Osteoblast (primary cell): ENCODE data around the gene FAT1. TPM values are rescaled to one million over a fixed set of nuclear protein-coding genes. Genes with fewer than 3 reads are reported as not detected.

Source experiments
- DNase-seq: peaks from one replicate; pipeline ENCODE4 v3.0.0; 2011; ENCODE audit warnings: low spot score, mixed read lengths; ENCODE audit not compliant: insufficient read length; ENCODE audit errors: missing footprints
- H2AFZ ChIP-seq: 2 replicates; pipeline ENCODE4 v1.6.0; 2011; ENCODE audit warnings: mild to moderate bottlenecking, low read length
- H3K27ac ChIP-seq: 2 replicates; pipeline ENCODE4 v1.5.1; 2011; ENCODE audit warnings: mild to moderate bottlenecking, low read depth, low read length, moderate library complexity
- H3K27me3 ChIP-seq: 2 replicates; pipeline ENCODE4 v1.6.0; 2012; ENCODE audit warnings: mild to moderate bottlenecking, control low read depth, inconsistent platforms, low read length, moderate library complexity; ENCODE audit not compliant: insufficient read depth
- H3K36me3 ChIP-seq: 2 replicates; pipeline ENCODE4 v1.5.1; 2011; ENCODE audit warnings: mild to moderate bottlenecking, low read length, control low read depth, moderate library complexity; ENCODE audit not compliant: insufficient read depth
- H3K4me1 ChIP-seq: 2 replicates; pipeline ENCODE4 v1.5.1; 2011; ENCODE audit warnings: mild to moderate bottlenecking, low read length, control low read depth, moderate library complexity; ENCODE audit not compliant: insufficient read depth
- H3K4me2 ChIP-seq: 2 replicates; pipeline ENCODE4 v1.6.0; 2011; ENCODE audit warnings: mild to moderate bottlenecking, low read length; ENCODE audit not compliant: insufficient read depth
- H3K4me3 ChIP-seq: fragments of 200-600 bp; sonication (generic); 3 replicates; pipeline ENCODE4 v1.5.1; 2012; ENCODE audit warnings: mild to moderate bottlenecking, low read length, inconsistent platforms; ENCODE audit not compliant: insufficient read depth
- H3K79me2 ChIP-seq: 2 replicates; pipeline ENCODE4 v1.6.0; 2012; ENCODE audit warnings: mild to moderate bottlenecking, low read length, control low read depth, inconsistent platforms; ENCODE audit not compliant: insufficient read depth
- H3K9me3 ChIP-seq: 2 replicates; pipeline ENCODE4 v1.5.1; 2011; ENCODE audit warnings: low read depth, low read length, control low read depth
- H4K20me1 ChIP-seq: 2 replicates; pipeline ENCODE4 v1.6.0; 2012; ENCODE audit warnings: mild to moderate bottlenecking, low read length, control low read depth; ENCODE audit not compliant: insufficient read depth
- total RNA-seq: library from RNA; depleted of rRNA; stranded (reverse); fragments of >200 nt; gene quantifications from 2 replicates; pipeline ENCODE4 v1.2.3, GENCODE V29; 2012
- TF ChIP-seq, protein P1 (sequence below): IDR thresholded peaks from 2 replicates; pipeline ENCODE4 v1.5.1; 2011; ENCODE audit warnings: mild to moderate bottlenecking, low read depth, low read length, moderate library complexity; ENCODE audit errors: extremely low read depth

The FAT1 gene
- total RNA-seq, 1 donor, result 522 TPM

DNA sequence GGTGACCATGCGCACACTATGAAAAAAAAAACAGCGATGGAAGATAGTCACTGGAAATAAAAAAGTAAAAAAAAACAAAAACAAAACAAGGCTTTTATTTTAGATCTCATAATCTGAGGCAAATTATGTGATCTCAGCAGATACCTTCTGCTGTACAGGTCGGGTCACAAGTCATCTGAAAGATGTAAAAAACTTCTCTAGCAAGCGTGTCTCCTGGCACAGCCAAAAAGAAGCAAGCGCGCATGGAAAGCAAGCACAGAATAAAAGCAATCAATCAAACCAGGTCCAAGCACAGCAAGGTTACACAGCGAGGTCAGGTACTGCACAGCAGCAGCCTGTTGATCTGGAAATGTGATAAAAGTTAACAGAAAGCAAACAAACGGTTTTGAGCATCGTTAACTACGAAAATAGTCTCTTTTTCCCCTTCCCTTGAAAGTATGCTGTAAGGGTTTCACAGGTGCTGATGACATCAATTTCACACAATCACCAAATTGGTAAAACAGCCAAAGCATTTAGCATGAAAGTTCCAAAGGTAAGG is 89.0 kb downstream of the FAT1 start:
- peaks cover 87% of the 10 kb centered on the region for H3K36me3 ChIP-seq
- no peaks in the 10 kb centered on the region for H3K4me1 ChIP-seq
- H3K4me3 ChIP-seq, result no peak overlapping the region

DNA sequence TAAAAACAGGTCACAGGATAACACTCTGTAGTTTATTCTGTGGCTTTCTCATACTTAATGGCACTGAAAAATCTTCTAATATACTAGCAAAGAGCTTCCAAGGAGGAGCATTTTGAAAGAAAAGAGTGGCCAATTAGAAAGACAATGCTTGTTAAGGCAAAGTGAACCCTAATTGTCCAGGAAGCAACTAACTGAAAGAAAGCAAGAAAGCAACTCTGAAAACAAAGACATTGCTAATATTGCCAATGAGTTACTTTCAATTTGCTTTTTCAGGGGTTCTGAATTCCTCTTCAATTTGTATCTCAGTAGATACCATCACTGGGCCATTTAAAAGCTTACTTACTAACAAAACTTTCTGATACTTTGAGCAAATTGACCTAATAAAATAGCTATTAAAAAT is 89.8 kb downstream of the FAT1 start:
- no peak overlapping the region for H3K27ac ChIP-seq
- no peak for DNase-seq
- no peaks in the 10 kb centered on the region for H4K20me1 ChIP-seq
- H3K9me3 ChIP-seq, result no peaks in the 10 kb centered on the region
- no peaks in the 10 kb centered on the region for H3K27me3 ChIP-seq
- TF ChIP-seq, protein P1, sequence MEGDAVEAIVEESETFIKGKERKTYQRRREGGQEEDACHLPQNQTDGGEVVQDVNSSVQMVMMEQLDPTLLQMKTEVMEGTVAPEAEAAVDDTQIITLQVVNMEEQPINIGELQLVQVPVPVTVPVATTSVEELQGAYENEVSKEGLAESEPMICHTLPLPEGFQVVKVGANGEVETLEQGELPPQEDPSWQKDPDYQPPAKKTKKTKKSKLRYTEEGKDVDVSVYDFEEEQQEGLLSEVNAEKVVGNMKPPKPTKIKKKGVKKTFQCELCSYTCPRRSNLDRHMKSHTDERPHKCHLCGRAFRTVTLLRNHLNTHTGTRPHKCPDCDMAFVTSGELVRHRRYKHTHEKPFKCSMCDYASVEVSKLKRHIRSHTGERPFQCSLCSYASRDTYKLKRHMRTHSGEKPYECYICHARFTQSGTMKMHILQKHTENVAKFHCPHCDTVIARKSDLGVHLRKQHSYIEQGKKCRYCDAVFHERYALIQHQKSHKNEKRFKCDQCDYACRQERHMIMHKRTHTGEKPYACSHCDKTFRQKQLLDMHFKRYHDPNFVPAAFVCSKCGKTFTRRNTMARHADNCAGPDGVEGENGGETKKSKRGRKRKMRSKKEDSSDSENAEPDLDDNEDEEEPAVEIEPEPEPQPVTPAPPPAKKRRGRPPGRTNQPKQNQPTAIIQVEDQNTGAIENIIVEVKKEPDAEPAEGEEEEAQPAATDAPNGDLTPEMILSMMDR, result no peak
- H3K4me3 ChIP-seq, result no peak overlapping the region
- H3K79me2 ChIP-seq, result peaks cover 19% of the 10 kb centered on the region
- H3K36me3 ChIP-seq, result peaks cover 85% of the 10 kb centered on the region
- no peak overlapping the region for H2AFZ ChIP-seq
- no peak overlapping the region for H3K4me2 ChIP-seq
- H3K4me1 ChIP-seq, result no peaks in the 10 kb centered on the region

More for the DNA sequence above, 89.0 kb downstream of the FAT1 start:
- no peaks in the 10 kb centered on the region for H3K9me3 ChIP-seq
- H4K20me1 ChIP-seq, result no peaks in the 10 kb centered on the region
- H2AFZ ChIP-seq, result no peak overlapping the region
- DNase-seq, result no peak
- H3K79me2 ChIP-seq, result peaks cover 25% of the 10 kb centered on the region
- TF ChIP-seq, protein P1, result no peak
- H3K27me3 ChIP-seq, result no peaks in the 10 kb centered on the region
- no peak overlapping the region for H3K4me2 ChIP-seq
- no peak overlapping the region for H3K27ac ChIP-seq

- no peak for DNase-seq
Measured at GRCh38 chr4:186630128-186630527, 93.5 kb downstream of the FAT1 start.

GRCh38 chr4:186628058-186628711 is 95.5 kb downstream of the FAT1 start:
- H3K4me2 ChIP-seq, result no peak overlapping the region
- H2AFZ ChIP-seq, result no peak overlapping the region
- TF ChIP-seq, protein P1, result no peak
- H4K20me1 ChIP-seq, result peaks cover 5% of the 10 kb centered on the region
- H3K9me3 ChIP-seq, result no peaks in the 10 kb centered on the region
- H3K27me3 ChIP-seq, result no peaks in the 10 kb centered on the region
- H3K79me2 ChIP-seq, result peaks cover 7% of the 10 kb centered on the region
- H3K4me3 ChIP-seq, result no peak overlapping the region
- peaks cover 27% of the 10 kb centered on the region for H3K4me1 ChIP-seq
- peaks cover 57% of the 10 kb centered on the region for H3K36me3 ChIP-seq
- no peak for DNase-seq
- H3K27ac ChIP-seq, result no peak overlapping the region

More at GRCh38 chr4:186630128-186630527, 93.5 kb downstream of the FAT1 start:
- Histone ChIP-seq H3K27ac (no peak overlapping the region), H4K20me1 (peaks cover 5% of the 10 kb centered on the region), H2AFZ (no peak overlapping the region), H3K4me2 (no peak overlapping the region), H3K4me1 (peaks cover 7% of the 10 kb centered on the region), H3K27me3 (no peaks in the 10 kb centered on the region), H3K9me3 (no peaks in the 10 kb centered on the region), H3K36me3 (peaks cover 74% of the 10 kb centered on the region), H3K4me3 (no peak overlapping the region), H3K79me2 (peaks cover 10% of the 10 kb centered on the region)
- TF ChIP-seq, protein P1, result no peak
